GM19397 (cell line): ENCODE data around the gene MAP1S.
A peak's percentile ranks its signal among the peaks of the same experiment; 100 is the strongest.

ENCODE experiments used
- ATAC-seq: cut with Tn5 transposase; IDR thresholded peaks from one replicate; pipeline ENCODE4 v1.9.1; 2021; ENCODE audit warnings: mild to moderate bottlenecking, moderate library complexity; ENCODE audit not compliant: unreplicated experiment

MAP1S gene, protein sequence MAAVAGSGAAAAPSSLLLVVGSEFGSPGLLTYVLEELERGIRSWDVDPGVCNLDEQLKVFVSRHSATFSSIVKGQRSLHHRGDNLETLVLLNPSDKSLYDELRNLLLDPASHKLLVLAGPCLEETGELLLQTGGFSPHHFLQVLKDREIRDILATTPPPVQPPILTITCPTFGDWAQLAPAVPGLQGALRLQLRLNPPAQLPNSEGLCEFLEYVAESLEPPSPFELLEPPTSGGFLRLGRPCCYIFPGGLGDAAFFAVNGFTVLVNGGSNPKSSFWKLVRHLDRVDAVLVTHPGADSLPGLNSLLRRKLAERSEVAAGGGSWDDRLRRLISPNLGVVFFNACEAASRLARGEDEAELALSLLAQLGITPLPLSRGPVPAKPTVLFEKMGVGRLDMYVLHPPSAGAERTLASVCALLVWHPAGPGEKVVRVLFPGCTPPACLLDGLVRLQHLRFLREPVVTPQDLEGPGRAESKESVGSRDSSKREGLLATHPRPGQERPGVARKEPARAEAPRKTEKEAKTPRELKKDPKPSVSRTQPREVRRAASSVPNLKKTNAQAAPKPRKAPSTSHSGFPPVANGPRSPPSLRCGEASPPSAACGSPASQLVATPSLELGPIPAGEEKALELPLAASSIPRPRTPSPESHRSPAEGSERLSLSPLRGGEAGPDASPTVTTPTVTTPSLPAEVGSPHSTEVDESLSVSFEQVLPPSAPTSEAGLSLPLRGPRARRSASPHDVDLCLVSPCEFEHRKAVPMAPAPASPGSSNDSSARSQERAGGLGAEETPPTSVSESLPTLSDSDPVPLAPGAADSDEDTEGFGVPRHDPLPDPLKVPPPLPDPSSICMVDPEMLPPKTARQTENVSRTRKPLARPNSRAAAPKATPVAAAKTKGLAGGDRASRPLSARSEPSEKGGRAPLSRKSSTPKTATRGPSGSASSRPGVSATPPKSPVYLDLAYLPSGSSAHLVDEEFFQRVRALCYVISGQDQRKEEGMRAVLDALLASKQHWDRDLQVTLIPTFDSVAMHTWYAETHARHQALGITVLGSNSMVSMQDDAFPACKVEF

DNA sequence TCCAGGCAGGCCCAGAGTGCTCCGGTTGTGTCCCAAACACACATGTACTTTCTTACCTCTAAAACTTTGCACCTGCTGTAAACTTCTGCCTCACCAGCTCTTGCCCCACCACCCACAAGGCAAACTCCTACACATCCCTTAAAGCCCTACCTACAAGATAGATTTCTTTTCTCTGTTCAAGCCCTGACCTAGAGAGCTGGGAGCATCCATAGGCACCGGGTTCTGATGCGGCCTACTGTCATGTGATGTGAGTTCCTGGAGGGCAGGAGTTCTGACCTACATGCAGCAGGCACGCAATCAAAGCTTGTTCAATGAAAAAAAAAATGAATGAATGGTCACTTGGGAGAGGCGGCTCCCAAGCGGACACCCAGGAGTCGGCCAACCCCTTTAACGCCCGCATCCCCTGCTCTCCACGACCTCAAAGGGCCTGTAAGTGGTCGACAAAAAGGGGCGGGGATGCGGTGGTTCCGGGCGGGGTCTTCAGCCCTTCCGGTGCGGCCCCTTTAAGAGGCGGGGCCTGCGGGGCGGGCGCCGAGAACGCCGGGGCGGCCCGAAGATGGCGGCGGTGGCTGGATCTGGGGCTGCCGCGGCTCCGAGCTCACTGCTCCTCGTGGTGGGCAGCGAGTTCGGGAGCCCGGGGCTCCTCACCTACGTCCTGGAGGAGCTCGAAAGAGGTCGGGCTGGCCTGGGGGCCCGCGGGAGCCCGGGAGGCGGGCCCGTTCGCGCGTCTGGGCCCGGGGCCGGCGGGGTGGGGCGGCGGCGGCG lies at the start of gene MAP1S:
TSS of gene MAP1S (plus strand) at position 534 of the 765 bp plus-strand sequence. CDS start at position 557, 23 bp downstream.
- ATAC-seq, result peak; percentile 67

DNA sequence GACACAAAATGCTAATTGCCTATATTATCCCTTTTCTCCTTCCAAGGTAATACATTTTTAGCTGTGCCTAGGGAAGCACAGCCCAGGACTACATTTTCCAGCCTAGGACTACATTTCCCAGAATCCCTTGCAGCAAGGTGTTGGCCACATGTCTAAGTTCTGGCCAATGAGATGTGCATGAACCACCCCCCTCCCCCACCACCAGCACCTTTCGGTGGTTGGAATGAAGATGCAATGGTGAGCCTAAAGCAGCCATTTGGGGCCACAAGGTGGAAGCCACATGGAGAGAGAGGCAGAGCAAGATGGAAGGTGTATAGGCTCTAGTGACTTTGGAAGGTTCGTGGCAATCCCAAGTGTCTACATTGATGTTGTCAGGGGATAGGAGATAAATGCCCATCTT lies 47.4 kb upstream of the MAP1S start:
- no peak for ATAC-seq

DNA sequence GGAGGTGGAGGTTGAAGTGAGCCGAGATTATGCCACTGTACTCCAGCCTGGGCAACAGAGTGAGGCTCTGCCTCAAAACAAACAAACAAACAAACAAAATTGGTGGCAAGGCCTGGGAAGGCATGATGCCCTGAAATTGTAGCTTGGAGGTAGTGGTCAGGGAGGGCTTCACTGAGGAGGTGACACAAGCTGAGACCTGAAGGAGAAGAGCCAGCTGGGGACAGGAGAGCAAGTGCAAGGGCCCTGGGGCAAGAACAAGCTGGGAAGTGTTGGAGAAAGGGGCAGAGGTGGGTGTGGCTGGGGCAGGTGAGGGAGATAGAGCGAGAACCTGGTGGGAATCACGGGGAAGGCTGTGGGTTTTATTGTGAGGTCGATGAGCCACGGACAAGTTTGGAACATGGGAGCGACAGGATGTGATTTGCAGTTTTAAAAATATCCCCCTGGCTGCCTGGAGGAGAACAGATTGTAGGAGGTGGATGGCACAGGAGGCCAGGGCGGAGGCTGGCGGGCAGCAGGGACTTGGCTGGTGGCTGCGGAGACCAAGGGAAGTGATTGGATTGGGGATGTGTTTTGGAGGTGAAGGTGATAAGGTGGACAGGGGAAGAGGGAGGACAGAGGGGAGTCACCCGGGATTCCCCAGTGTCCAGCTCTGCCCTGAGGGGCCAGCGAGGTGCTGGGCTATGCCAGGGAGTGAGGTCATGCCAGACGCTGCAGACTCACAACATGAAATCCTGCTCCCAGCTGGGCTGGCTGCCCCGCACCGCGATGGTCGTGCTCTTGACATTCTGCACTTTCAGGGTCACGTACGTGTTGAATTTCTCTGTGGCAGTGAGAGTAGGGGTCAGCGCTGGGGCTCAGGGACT lies 45.1 kb upstream of the MAP1S start:
- ATAC-seq, result no peak

DNA sequence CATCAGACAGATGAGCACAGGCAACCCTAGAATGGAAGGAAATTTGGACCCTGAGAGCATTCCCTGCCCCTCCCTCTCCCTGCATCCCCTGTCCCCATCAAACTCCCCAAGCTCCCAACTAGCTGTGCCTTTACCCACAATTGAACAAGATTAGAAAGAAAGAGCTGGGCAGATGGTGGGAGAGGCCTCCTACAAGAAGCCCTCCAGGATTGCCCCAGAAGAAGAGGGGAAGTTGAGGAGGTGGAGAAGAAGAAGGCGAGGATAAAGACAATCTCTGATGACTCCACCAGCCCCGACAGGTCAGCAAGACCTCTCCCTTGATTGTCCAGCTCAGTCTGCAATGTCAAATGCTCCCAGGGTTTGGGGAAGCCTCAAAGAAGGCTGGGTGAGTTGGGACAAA lies 43.0 kb upstream of the MAP1S start:
- ATAC-seq, result no peak

DNA sequence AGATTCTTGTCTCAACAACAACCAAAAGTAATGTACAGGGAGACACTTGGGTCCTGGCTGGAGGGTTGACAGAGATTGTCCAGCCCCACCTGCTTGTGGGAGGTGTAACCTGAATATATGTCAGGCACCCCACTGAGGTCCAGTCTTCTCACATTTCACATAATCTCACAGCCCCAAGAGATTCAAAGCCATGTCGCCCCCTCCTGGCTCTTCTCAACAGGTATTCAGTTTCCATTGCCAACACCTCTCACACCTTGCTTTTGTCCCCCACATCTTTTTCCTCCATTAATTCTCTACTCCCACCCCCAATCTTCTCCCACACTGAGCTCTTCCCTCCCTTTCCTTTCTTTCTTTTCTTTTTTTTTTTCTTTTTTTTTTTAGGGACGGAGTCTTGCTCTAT lies 42.3 kb upstream of the MAP1S start:
- ATAC-seq, result no peak

DNA sequence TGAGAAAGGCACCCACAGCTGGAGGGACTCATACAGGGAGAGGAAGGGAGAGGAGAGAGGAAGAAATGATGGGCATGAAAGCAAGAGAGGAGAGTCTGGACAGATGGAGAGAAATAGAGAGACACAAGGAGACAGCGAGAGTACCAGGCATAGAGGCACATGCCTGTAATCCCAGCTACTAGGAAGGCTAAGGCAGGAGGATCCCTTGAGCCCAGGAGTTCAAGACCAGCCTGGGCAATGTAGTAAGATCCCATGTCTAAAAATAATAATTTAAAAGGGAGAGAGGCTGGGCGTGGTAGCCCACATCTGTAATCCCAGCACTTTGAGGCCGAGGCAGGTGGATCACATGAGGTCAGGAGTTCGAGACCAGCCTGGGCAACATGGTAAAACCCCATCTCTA lies 40.4 kb upstream of the MAP1S start:
- no peak for ATAC-seq

DNA sequence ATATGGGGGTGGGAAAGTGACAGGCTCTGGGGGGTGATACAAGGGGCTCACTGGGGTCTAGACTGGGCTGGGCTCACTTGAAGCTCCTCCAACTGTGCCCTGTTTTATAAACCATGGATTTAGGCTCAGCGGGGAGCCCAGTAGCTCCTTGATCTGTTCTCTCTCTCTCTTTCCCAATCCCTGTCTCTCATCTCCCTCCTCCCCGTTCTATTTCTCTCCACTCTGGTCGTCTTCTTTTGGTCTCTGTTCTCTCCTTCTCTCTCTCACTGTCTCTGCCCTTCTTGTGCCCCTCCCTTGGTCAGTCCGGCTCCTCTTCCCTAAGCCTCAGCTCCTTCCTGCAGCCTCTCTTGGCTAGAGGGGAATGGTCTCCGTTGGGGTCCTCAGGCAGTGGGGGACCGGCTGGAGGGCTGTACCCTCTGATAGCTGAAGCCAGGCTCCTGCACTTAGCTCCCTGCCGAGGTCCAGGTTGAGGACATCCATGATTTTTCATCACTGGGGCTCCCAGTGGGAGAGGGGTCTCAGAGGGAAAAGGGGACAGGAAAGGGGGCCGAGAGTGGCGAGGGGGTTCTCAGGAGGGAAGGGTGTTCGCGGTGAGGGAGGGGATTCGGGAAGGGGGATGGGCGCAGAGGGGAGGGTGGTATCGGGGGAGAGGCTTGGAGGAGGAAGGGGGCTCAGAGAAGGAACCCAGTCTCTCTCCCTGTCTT lies 39.6 kb upstream of the MAP1S start:
- ATAC-seq, result no peak

DNA sequence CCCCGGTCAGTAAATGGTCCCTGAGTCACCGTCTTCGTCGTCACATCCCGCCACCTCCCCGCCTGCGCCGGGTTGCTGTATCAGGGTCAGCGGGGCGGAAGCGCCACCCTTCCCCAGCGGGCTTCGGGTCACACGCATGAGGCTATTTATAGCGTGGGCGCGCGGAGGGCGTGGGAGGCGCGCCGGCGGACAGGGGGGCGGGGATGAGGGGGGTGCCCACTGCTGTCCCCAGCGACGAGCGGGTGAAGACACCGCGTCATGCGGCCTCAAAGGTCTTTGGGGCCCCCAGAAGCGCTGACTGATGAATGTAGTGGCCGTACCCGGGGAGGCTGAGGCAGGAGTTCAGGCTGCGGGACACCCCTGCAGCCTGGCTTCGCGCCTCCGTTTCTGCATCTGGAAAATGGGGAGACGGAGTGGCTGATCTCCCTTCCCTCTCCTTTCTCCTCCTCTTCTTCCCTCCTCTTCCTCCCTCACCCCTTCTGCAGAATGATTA lies 39.0 kb upstream of the MAP1S start:
- no peak for ATAC-seq

DNA sequence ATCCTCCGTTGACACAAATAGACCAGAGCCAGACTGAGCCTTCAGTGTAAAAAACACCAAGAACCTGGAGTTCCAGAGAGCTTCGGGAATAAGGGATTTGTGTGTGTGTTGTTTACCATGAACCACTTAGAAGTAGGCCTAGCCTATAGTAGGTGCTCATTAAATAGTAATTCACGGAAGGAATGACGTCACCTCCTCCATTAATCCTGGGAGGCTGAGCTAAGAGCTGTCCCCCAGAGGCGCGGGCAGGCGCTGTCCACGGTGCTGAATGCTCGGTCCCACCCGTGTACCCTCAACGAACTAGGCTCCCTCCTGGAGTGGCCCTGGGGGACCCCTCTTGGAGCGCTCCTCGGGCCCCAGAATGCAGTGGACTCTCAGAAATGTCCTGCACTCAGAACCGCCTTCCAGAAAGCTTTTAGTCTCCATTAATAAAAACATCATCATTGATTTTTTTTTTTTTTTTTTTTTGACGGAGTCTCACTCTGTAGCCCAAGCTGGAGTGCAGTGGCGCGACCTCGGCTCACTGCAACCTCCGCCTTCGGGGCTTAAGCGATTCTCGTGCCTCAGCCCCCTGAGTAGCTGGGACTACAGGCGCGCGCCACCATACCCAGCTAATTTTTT lies 37.7 kb upstream of the MAP1S start:
- ATAC-seq, result no peak

DNA sequence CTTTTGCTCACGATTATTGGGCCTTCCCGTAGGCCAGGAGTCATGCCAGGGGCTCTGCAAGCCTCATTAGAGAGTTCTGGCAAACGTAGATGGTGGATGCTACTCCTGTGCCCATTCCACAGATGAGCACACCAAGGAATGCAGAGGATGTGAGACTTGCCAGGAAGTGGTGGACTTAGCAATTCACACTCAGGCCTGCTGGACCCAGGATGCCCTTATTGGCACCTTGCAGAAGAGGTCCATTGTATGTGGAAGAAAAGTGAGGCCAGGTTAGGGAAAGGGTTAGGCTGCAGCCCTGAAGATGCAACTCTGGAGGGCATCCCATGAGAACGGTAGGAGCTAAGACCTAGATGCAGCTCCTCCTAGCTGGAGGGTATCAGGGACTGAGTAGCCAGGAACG lies 37.0 kb upstream of the MAP1S start:
- no peak for ATAC-seq

DNA sequence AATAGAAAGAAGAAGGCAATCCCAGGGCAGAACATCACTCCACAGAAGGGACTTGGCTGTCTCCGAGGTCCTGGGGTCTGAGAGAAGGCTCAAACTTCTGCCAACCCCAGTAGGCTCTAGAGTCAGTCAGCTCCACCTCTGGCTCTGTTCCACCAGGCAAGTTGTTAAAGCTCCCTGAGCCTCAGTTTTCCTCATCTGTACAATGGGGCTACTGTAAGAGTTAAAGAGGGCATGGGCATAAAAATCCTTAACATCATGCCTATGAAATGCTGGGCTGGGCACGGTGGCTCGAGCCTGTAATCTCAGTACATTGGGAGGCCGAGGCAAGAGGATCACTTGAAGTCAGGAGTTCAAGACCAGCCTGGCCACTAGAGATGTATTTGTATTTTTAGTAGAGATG lies 36.2 kb upstream of the MAP1S start:
- no peak for ATAC-seq

DNA sequence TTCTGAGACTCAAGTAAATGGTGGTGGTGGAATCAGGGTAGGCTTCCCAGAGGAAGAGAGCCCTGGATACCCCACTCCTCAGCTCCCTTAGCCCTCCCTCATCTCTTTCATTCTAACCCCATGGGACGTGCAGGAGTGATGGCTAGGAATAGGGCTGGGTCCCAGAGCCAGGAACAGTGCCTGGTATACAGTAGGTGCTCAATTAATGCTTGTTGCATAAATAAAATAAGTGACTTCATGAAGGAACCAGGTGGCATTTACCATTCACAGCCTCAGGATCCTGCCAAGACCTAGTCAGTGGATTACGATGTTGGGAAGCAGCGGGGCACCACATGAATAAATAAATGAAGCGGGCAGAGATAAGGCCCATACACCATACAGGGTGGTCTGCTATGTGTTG lies 35.0 kb upstream of the MAP1S start:
- no peak for ATAC-seq

DNA sequence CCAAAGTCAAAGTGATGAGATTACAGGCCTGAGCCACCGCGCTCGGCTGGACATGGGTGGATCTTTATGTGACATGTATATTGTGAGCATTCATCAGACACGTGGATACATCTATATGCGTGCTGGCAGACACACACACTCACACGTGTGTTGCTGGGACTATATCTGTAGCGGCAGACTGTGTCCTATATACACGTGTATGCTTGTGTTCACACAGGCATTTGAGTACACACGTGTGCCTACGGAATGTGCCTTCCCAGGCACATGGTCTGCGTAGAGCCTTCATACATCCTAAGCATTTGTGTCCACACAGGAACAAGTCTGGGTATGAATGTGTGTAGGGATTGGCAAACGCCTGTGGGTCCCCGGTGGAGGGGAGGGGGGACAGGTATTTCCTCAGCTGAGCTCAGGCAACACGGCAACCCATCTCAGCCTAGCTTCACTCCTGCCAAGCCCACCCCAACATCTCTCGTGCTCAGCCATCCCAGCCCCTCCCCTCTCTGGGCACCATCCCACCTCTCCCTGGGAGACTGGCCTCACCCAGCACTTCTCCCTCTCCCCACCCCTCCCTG lies 33.7 kb upstream of the MAP1S start:
- no peak for ATAC-seq

DNA sequence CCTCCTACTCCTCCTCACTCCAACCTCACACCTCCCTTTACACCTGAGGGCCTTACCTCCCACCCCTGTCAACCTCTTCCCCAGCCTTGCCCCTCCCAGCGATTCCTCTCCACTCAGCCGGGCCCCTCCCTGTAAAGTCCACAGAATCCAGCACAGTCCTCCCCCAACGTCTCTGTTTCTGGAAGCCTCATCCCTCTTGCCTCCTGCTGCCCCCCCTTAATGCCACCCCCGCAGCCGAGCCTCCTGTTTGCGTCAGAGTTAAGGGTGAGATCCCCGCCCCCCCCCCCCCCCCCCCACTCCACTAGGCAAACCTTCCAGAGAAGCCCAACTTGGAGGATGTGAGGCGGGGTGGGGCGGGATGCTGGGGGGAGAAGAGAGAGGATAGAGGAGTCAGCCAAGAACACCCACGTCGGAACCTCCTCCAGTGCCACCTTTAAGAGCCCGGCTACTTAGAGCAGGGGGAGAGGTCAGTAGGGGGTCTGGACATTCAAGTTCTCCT lies 33.2 kb upstream of the MAP1S start:
- no peak for ATAC-seq

DNA sequence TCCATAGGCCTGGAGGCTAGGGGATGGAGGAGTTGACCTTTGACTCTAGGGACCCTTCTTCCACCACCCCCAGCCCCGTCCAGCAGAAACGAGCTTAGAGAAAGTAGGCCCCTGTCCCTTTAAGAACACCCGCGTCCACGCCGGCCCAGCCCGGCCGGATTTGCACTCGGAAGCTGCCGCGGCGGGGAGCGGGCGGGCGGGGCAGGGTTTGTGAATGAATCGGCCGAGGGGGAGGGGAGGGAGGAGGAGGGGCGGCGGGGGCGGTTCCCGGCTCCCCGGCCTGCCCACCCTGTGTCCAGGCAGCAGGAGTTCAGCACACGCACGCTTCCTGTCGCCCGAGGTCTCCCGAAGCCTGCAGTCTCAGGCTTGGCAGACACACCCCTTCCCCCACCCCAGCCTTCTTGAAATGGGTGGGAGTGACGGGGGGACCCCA lies 32.7 kb upstream of the MAP1S start:
- no peak for ATAC-seq

DNA sequence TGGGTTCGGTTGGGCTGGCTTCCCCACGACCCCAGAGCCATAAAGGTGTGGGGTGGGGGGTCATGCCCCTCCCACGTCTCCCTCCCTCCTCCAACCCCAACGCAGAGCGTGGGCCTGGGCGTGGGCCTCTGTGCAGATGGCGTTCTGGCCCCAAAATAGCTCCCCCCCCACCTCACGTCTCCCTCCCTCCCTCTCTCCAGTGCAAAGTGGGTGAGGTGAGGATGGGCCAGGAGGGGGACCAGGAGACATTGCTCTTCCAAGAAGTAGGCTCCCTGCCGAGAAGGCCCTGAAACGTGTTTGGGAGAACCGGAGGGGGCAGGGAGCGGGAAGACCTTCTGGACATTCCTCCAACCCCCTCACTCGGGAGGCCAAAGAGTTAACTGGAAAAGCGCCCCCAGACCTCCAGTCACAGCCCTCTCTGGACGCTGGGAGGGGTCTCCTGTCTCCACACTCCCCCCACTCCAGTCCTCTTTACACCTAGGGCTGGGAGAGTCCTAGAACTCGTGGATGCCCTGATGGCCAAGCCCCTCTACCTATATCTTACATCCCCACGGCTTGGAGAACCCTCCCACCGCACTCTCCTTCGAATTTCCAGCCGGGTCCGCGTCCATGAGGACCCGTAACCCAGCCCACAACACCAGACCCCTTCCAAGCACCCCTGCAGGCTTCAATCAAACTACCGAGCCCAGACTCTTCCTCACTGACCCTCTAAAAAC lies 32.0 kb upstream of the MAP1S start:
- ATAC-seq, result no peak
